H1 (cell line): ENCODE results near the gene FRS2. TPM values are rescaled to one million over a fixed set of nuclear protein-coding genes. Genes with fewer than 3 reads are reported as not detected.

Experiments used
- microRNA-seq, 2 experiments: library from miRNA; unstranded; fragments of <30 nt; microRNA quantifications; one replicate each; pipeline versions ENCODE4 to v1.2.0, GENCODE V29; 2016 to 2020; ENCODE audit warnings: borderline microRNAs expressed in 2 of 2, borderline number of aligned reads in 2 of 2, borderline replicate concordance in 1 of 2
- polyA plus RNA-seq, 7 experiments: library from polyadenylated mRNA; depleted of rRNA in 3 of 7; stranded (reverse) in 5 of 7; unstranded in 2 of 7; fragments of >200 nt in 5 of 7; fragments of 200-250 nt in 2 of 7; gene quantifications; 1 replicate in 5 of 7; 2 replicates in 1 of 7; 4 replicates in 1 of 7; pipeline versions ENCODE4 v1.2.1 to v1.2.3, GENCODE V29; 2011 to 2013; ENCODE audit warnings: missing spikeins in 2 of 7, mixed read lengths in 2 of 7
- small RNA-seq: library from polyadenylated mRNA; stranded (forward); fragments of <200 nt; extraction: miRNeasy Mini kit (QIAGEN cat#:217004); gene quantifications from one replicate; pipeline ENCODE3, GENCODE V24; 2013; ENCODE audit not compliant: insufficient read depth
- total RNA-seq: library from RNA; stranded (reverse); fragmentation: NEBNext Ultra II Directional; extraction: Animal tissue kit (Norgen Biotek cat#: 25700); gene quantifications from 2 replicates; pipeline ENCODE4 v1.2.1, GENCODE V29; 2021

The FRS2 gene
- total and polyA plus RNA-seq, 2 of the 8 experiments (the other 6 are each of a cell fraction or from before 2014, with no cell fraction given): 10.3 to 35.8 TPM

Small RNA genes lying within 50 kb of the gene (microRNA-seq; reads per million reads assigned to microRNA genes)
- 0 reads per million in 2 experiments for gene MIR3913-1
- 0 reads per million in 2 experiments for gene MIR3913-2

Small RNA genes lying within 50 kb of the gene (small RNA-seq; reads per million reads assigned to genes)
- gene MIR3913-1: 8.4 reads per million, percentile 78 among the genes with 10 or more reads in this experiment

Other genes with a start within 250 kb of the FRS2 start
- gene CPSF6, start 230.8 kb upstream of the FRS2 start, total RNA-seq: 156 and 167 TPM in 2 replicates
- 92.7 and 98.7 TPM in 2 replicates for gene CPSF6, start 230.8 kb upstream of the FRS2 start, polyA plus RNA-seq (2011; rRNA removed)
- gene LYZ, start 122.0 kb upstream of the FRS2 start, total RNA-seq: 0.34 TPM in 1 of 2 replicates, not detected in the other
- not detected in 2 replicates for gene LYZ, start 122.0 kb upstream of the FRS2 start, polyA plus RNA-seq (2011; rRNA removed)
- 32.4 and 32.5 TPM in 2 replicates for gene YEATS4, start 110.6 kb upstream of the FRS2 start, total RNA-seq
- 25.7 and 35.7 TPM in 2 replicates for gene YEATS4, start 110.6 kb upstream of the FRS2 start, polyA plus RNA-seq (2011; rRNA removed)
- gene CCT2, start 115.1 kb downstream of the FRS2 start, total RNA-seq: 409 and 419 TPM in 2 replicates
- 153 and 244 TPM in 2 replicates for gene CCT2, start 115.1 kb downstream of the FRS2 start, polyA plus RNA-seq (2011; rRNA removed)
- not detected in 2 replicates for gene LRRC10, start 140.5 kb downstream of the FRS2 start, total RNA-seq
- not detected in 2 replicates for gene LRRC10, start 140.5 kb downstream of the FRS2 start, polyA plus RNA-seq (2011; rRNA removed)
- 0.17 TPM in 1 of 2 replicates, not detected in the other for gene BEST3, start 228.9 kb downstream of the FRS2 start, total RNA-seq
- 0.02 TPM in 1 of 2 replicates, not detected in the other for gene BEST3, start 228.9 kb downstream of the FRS2 start, polyA plus RNA-seq (2011; rRNA removed)